ENCODE results near the gene CTCFL.

DNA sequence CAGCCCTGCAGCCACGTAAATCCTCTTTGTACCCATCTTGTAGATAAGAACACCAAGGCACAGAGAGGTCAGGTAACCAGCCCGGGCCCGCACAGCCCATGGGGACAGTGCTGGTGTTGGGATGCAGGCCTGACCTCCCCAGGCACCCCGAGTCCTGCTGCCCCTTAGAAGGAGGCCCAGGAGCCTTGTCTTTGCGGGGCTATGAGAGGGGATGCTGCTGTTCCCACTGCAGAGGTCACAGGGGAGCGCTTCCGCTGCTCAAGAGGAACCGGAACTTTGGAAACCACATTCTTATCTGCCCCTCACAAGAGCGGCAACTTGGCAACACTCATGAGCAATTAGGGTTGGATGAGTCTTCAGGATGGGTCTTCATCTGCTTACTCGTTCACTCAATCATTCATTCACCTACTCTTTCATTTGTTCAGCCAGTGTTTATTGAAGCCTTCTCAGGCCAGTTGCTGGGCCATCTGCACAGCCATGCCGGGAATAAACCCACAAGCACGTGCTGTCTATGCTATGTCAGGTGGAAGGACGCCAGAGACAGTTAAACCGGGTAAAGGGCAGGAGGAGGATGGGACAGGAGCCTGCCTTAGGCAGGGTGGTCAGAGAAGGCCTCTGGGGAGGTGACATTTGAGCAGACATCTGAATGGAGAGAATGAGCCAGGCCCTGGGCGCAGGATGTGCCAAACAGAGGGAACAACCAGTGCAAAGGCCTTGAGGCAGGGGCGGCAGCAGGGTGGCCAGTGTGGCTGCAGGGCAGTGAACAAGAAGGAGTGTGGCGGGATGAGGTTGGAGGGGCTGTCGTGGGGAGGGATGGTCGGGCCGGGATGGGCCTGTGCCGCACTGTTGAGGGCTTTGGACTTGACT is 72.9 kb downstream of the CTCFL start:
- TF ChIP-seq, protein P1, sequence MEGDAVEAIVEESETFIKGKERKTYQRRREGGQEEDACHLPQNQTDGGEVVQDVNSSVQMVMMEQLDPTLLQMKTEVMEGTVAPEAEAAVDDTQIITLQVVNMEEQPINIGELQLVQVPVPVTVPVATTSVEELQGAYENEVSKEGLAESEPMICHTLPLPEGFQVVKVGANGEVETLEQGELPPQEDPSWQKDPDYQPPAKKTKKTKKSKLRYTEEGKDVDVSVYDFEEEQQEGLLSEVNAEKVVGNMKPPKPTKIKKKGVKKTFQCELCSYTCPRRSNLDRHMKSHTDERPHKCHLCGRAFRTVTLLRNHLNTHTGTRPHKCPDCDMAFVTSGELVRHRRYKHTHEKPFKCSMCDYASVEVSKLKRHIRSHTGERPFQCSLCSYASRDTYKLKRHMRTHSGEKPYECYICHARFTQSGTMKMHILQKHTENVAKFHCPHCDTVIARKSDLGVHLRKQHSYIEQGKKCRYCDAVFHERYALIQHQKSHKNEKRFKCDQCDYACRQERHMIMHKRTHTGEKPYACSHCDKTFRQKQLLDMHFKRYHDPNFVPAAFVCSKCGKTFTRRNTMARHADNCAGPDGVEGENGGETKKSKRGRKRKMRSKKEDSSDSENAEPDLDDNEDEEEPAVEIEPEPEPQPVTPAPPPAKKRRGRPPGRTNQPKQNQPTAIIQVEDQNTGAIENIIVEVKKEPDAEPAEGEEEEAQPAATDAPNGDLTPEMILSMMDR (conservative IDR thresholded peaks at IDR 0.05), result no peak
- no peak for TF ChIP-seq EZH2 (IDR thresholded peaks at IDR 0.05; ENCODE audit: low read depth)
